ENCODE data around the gene EED.

DNA sequence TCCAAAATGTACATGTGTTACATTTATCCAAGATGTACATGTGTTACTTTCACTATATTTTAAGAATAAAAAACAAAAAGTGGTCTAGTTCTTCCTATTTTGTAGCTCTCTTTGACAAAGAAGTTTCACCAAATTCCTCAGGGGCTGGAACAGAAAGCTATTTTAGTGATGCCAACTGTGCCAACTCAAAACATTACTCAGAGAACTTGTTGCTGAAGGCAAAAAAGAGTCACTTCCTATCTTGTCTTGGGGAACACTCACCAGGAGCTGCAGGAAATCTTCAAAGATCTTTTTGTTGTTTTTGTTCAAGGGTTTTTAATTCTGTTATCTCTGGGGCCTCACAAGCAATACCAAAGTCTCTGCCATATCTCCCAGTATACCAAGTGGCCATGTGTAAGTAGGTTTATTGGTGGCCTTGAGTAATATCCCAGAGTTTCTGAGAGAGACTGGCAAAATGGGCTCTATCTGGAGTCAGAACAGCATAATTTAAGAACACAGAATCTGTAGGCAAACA lies 13.6 kb upstream of the EED start:
- no peak for TF ChIP-seq GATA2 (IDR thresholded peaks at IDR 0.05; ENCODE audit: low read depth, low read length)
- no peak for TF ChIP-seq GATA3 (IDR thresholded peaks at IDR 0.05; ENCODE audit: low read depth, low read length)

Measured in SH-SY5Y (cell line).